ENCODE data around the gene OR4K2.
"Not testable (repeated sequence)": the region's sequence is repeated elsewhere in the genome, so short reads cannot be mapped to it uniquely, and the experiment has no call there.

OR4K2 gene, protein sequence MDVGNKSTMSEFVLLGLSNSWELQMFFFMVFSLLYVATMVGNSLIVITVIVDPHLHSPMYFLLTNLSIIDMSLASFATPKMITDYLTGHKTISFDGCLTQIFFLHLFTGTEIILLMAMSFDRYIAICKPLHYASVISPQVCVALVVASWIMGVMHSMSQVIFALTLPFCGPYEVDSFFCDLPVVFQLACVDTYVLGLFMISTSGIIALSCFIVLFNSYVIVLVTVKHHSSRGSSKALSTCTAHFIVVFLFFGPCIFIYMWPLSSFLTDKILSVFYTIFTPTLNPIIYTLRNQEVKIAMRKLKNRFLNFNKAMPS

DNA sequence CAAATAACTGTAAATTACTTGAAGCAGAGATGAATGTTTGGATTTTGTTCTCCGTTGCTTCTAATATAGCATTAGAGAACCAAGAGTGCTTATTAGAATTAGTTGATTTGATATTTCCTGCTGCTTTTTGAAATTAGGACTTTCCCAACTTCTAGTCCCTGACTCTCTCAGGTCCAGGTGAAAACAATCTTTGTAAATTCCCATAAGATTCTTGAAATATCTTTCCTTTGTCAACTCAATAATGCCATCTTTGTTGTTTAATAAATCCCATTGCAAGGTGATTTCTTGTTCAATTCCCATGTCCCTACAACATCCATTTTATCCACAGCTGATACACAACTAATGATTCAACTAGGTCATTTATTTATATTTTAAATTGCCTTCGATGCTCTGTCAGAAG is at the start of gene OR4K2:
OR4K2 (plus strand) TSS at position 301 of the 400 bp plus-strand sequence. CDS start 1,126 bp downstream, outside the sequence.
- DNase-seq: no peak

DNA sequence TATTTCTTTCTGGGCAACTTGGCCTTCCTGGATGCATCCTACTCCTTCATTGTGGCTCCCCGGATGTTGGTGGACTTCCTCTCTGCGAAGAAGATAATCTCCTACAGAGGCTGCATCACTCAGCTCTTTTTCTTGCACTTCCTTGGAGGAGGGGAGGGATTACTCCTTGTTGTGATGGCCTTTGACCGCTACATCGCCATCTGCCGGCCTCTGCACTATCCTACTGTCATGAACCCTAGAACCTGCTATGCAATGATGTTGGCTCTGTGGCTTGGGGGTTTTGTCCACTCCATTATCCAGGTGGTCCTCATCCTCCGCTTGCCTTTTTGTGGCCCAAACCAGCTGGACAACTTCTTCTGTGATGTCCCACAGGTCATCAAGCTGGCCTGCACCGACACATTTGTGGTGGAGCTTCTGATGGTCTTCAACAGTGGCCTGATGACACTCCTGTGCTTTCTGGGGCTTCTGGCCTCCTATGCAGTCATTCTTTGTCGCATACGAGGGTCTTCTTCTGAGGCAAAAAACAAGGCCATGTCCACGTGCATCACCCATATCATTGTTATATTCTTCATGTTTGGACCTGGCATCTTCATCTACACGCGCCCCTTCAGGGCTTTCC is 47.2 kb upstream of the OR4K2 start:
- DNase-seq: not testable (repeated sequence)

DNA sequence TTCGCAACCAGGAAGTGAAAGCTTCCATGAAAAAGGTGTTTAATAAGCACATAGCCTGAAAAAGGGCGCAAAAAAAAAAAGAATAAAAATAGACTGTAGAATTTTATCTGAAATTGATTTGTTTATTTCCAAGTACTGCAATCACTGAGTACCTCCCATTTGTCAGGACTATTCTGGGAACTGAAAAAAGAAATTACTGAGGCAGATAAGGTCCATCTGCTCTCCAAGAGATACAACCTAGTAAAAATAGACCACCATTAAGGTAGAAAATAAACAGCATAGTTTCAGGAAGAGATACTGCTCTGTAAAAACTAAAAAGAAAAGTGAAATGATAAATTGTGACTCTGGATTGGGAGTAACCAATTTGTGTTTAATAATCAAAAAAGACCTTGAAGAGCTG is 46.6 kb upstream of the OR4K2 start:
- DNase-seq: no peak

DNA sequence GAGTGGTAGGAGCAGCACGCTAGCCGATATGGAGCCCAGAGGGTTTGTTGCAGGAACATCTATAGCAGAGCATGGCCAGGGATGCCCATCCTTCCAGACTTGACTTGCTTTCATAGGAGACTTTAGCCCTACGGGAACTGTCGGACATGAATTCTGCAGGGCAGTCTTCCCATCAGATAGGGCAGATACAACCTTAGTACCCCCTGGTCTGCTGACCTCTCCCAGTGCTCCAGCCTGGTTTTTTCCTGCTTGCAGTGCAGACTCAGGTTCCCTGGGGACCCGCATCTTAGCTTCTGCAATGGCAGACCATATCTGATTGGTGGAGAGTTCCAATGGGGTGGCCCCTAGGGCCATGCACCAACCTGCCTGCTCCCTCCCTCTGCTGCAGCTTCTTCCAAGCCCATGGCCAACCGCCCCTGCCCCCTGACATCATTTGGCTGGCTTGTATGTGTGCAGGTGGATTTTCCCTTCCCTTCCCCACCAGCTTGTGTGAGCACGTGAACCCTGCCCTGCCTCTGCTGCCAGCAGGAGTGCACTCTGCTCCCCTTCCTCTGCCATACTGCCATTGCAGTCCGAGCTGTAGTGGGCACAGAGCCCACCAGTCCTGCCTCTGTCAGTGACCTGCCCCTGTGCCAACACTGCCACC is 40.6 kb upstream of the OR4K2 start:
- not testable (repeated sequence) for DNase-seq

- no peak for DNase-seq
These were observed 36.5 kb upstream of the OR4K2 start for GRCh38 chr14:19838433-19838832.

DNA sequence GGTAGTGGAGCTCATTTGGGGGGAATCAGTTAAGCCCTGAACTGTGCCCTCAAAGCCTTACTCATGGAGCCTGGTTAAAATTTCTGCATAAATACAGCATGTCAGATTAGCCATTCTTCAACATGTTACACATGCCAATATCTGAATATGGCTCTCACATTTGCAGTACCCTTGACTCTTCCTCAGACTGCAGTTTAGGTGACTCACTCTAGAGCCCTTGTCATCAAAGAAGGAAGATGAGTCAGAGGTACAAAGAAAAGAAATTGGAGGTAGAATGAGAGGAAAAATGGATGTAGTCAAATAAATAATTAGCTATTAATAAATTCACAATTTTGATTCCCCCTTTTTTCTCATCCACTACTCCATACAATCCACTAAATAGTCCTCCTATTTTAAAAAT is 23.6 kb upstream of the OR4K2 start:
- DNase-seq: peak in 1 of 2 experiments; percentile 24

GRCh38 chr14:19866061-19866669 is 8.8 kb upstream of the OR4K2 start:
- DNase-seq: not testable (repeated sequence)

- peak in 1 of 2 experiments; percentile 35 for DNase-seq
These were observed 1.8 kb upstream of the OR4K2 start for GRCh38 chr14:19873178-19873577.

GRCh38 chr14:19878029-19878642 is 3.2 kb downstream of the OR4K2 start:
- DNase-seq: peak in 1 of 2 experiments; percentile 36

DNA sequence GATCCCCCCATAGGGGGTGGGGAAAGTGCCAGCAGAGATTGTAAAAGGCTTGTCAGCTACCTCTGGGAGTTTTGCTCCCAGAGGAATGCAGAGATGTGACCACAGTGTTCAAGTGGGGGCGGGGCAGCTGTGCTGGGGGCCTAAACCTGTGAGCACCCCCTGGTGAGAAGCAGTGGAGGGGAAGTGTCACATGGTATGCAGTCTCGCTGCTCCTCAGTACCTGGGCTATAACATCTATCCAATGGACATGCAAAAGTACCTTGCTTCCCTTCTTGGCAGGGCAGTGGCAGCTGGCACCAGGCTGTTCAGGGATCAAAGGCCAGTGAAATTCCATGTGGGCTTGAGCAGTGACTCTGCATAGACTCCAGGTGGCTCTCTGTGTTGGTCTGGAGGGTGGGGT is 20.3 kb downstream of the OR4K2 start:
- no peak for DNase-seq

DNA sequence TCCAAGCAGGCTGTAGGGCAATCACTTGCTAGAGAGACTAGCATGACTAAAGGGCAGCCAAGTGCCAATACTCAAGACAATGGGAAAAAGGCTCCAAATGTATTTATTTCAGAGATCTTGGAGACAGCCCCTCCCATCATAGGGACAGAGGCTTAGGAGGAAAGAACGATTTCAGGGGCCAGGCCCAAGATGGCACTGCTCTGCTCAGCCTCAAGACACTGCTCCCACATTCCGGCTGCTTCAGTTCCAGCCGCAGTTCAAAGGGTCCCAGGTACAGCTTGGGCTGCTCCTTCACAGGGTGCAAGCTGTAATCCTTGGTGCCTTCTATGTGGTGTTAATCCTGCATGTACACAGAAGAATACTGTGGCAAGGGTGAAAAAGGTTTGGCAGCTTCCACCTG is 26.1 kb downstream of the OR4K2 start:
- no peak for DNase-seq

DNA sequence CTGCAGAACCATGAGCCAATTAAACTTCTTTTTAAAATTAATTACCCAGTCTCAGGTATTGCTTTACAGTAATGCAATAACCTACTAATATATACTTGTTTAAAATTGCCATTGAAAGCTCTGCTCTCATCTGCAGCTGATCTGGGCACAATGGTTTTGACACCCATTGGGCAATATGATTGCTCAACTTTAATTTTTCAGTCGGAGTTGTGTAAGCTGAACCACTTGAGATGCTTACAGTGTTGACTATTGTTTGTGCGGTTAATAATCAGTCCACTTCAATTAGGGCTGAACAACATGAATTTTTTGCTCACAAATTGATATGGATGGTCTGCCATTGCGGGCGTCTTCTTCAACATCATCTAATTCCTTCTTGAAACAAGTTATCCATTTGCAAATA is 27.5 kb downstream of the OR4K2 start:
- no peak for DNase-seq

DNA sequence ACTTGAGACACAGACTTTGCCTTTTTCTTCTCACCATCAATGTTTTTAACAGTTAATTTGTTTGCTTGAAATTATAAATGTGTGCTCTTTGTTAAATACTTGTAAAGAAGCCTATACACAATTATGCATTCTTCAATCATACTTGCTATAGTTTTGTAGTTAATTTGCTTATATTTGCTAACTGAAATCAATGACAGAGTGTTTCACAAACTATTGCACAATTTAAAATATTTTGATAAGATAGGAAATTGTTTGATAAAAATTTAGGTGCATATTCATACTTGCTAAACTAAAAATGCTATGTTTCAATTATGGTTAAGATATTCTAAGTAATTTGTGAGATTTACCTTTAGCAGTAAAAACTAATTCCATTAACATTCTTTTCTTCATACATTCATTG is 31.7 kb downstream of the OR4K2 start:
- no peak for DNase-seq

GRCh38 chr14:19911114-19911513 is 36.2 kb downstream of the OR4K2 start:
- no peak for DNase-seq

DNA sequence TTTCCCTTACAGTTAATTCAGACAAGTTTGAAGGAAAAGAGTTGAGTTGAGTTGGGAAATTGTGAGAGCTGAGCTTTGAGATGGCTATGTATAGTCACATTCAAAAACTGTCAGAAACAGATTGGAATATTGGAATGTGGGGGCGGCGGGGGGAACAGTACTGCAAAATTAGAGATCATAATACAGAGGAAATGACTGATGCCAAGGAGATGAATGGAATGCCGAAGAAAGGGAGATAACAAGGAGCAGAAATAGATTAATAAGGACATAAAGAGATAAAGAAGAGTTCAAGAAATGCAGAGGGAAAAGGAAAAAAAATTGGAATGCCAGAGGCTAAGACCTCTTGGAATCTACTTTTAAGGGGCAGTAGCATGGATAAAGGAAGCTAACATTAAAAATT is 42.3 kb downstream of the OR4K2 start:
- DNase-seq: no peak

- no peak for DNase-seq
These were observed 43.1 kb downstream of the OR4K2 start for GRCh38 chr14:19917955-19918518.

DNA sequence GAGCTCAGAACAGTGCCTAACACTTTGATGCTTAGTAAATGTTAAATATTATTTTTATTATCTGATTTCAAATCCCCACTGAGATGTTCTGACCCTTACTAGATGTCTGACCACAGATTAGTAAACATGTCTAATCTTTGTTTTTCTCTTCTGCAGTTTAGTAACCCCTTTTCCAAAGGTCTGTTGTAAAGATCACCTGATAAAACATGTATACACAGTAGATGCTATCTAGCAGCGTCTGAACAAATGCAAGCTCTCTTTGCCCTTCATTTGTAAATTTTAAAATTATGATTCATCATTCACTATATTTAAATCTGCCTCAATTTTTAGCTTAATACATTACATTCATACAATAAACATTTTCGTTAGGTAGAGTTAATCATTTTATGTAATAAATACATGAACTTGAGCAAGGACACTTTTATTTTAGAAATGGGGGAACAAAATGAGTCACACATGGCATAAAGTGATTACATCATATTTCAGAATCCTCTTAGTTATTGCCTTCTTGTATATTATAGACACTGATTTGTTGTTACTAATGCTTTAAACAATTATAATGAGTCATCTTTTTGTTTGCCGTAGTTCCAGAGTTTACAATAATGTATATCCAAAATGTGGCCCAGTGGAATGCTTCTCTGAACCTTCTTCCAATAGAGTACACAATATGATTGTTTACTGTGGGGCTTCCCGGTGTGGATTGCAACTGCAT is 43.8 kb downstream of the OR4K2 start:
- no peak for DNase-seq

- DNase-seq: no peak
These were observed 45.2 kb downstream of the OR4K2 start, which contains the start of gene OR4K5 for GRCh38 chr14:19920021-19920657. TSS of gene OR4K5 (plus strand) at chr14:19920607. CDS start at chr14:19920607, 0 bp downstream.

- no peak for DNase-seq
These were observed 55.7 kb downstream of the OR4K2 start, which contains the start of gene OR4K1 for GRCh38 chr14:19930617-19931016. TSS of gene OR4K1 (plus strand) at chr14:19930917. CDS start at chr14:19935667, 4,750 bp downstream.
